Neural crest cell (in vitro differentiated cells): Measurements from ENCODE around the gene TBCD. TPM values are rescaled to one million over a fixed set of nuclear protein-coding genes. Genes with fewer than 3 reads are reported as not detected.
A peak's percentile ranks its signal among the peaks of the same experiment; 100 is the strongest.
"Not testable (repeated sequence)": the region's sequence is repeated elsewhere in the genome, so short reads cannot be mapped to it uniquely, and the experiment has no call there.

ENCODE experiments used
- DNase-seq: peaks from one replicate; pipeline ENCODE4 v3.0.0; 2021; ENCODE audit warnings: low read depth, mixed read lengths, low spot score
- H3K27ac Mint-ChIP-seq: one replicate; pipeline ENCODE4 v1.8.0; 2021; ENCODE audit warnings: mild to moderate bottlenecking, mixed read lengths; ENCODE audit not compliant: unreplicated experiment
- H3K27me3 Mint-ChIP-seq: 2 replicates; pipeline ENCODE4 v1.8.0; 2021; ENCODE audit warnings: low read depth, mild to moderate bottlenecking, mixed read lengths
- H3K36me3 Mint-ChIP-seq: 2 replicates; pipeline ENCODE4 v1.8.0; 2021; ENCODE audit warnings: low read depth, mild to moderate bottlenecking, mixed read lengths
- H3K4me1 Mint-ChIP-seq: 2 replicates; pipeline ENCODE4 v1.8.0; 2021; ENCODE audit warnings: mixed read lengths
- H3K4me3 Mint-ChIP-seq: one replicate; pipeline ENCODE4 v1.8.0; 2021; ENCODE audit warnings: mild to moderate bottlenecking, mixed read lengths
- H3K9me3 Mint-ChIP-seq: 2 replicates; pipeline ENCODE4 v1.8.0; 2021; ENCODE audit warnings: mixed read lengths
- total RNA-seq: library from RNA; stranded (reverse); gene quantifications from 2 replicates; pipeline ENCODE4 v1.2.1, GENCODE V29; 2021
- TF ChIP-seq, protein P1 (sequence below): fragments of 200-600 bp; sonication (generic); conservative IDR thresholded peaks from 2 replicates; pipeline ENCODE4 v1.5.0; 2021; ENCODE audit warnings: antibody characterized with exemption, mild to moderate bottlenecking

Gene TBCD
- total RNA-seq, 1 donor from 2014 or later, result 166 TPM

GRCh38 chr17:82950525-82951102 is 198.7 kb downstream of the TBCD start:
- no peak for DNase-seq
- Mint-ChIP-seq H3K4me3 (peak overlapping the region; percentile 51), H3K27me3 (peaks cover 2% of the 10 kb centered on the region), H3K9me3 (peaks cover 56% of the 10 kb centered on the region), H3K27ac (no peak overlapping the region), H3K36me3 (peaks cover 93% of the 10 kb centered on the region), H3K4me1 (no peaks in the 10 kb centered on the region)
- TF ChIP-seq, protein P1, sequence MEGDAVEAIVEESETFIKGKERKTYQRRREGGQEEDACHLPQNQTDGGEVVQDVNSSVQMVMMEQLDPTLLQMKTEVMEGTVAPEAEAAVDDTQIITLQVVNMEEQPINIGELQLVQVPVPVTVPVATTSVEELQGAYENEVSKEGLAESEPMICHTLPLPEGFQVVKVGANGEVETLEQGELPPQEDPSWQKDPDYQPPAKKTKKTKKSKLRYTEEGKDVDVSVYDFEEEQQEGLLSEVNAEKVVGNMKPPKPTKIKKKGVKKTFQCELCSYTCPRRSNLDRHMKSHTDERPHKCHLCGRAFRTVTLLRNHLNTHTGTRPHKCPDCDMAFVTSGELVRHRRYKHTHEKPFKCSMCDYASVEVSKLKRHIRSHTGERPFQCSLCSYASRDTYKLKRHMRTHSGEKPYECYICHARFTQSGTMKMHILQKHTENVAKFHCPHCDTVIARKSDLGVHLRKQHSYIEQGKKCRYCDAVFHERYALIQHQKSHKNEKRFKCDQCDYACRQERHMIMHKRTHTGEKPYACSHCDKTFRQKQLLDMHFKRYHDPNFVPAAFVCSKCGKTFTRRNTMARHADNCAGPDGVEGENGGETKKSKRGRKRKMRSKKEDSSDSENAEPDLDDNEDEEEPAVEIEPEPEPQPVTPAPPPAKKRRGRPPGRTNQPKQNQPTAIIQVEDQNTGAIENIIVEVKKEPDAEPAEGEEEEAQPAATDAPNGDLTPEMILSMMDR, result no peak

DNA sequence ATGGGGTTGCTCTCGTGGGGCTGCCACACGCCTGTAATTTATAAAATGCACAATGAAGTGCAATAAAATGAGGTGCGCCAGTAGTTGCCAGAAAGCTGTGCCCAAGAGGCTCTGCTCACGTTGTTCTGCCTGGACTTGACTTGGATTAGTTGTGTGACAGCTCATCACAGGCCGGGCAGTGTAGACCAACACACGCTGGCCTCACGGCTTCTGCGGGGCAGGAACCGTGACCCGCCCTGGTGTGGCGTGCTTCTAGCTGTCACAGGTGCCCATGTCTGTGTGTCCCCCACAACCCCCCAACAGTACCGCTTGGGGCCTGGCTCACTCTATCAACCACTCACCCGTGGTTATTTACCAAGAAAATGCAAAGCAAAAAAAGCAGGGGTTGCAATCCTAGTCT is 200.2 kb downstream of the TBCD start:
- H3K4me3 Mint-ChIP-seq, result no peak overlapping the region
- peaks cover 48% of the 10 kb centered on the region for H3K9me3 Mint-ChIP-seq
- H3K36me3 Mint-ChIP-seq, result peaks cover 83% of the 10 kb centered on the region
- peaks cover 2% of the 10 kb centered on the region for H3K27me3 Mint-ChIP-seq
- TF ChIP-seq, protein P1, result no peak
- no peak overlapping the region for H3K27ac Mint-ChIP-seq
- no peaks in the 10 kb centered on the region for H3K4me1 Mint-ChIP-seq
- DNase-seq, result no peak

- peaks cover 60% of the 10 kb centered on the region for H3K36me3 Mint-ChIP-seq
- DNase-seq, H3K27me3 Mint-ChIP-seq, H3K27ac Mint-ChIP-seq, H3K4me1 Mint-ChIP-seq: not testable (repeated sequence)
- peak overlapping the region; percentile 6 for H3K4me3 Mint-ChIP-seq
- peaks cover 31% of the 10 kb centered on the region for H3K9me3 Mint-ChIP-seq
These were observed 203.2 kb downstream of the TBCD start for GRCh38 chr17:82955106-82955505.

GRCh38 chr17:82955627-82956026 is 203.8 kb downstream of the TBCD start:
- H3K4me3 Mint-ChIP-seq, result peak overlapping the region; percentile 44
- peaks cover 27% of the 10 kb centered on the region for H3K9me3 Mint-ChIP-seq
- H3K36me3 Mint-ChIP-seq, result peaks cover 55% of the 10 kb centered on the region
- not testable (repeated sequence) for DNase-seq, H3K4me1 Mint-ChIP-seq, H3K27ac Mint-ChIP-seq, H3K27me3 Mint-ChIP-seq

DNA sequence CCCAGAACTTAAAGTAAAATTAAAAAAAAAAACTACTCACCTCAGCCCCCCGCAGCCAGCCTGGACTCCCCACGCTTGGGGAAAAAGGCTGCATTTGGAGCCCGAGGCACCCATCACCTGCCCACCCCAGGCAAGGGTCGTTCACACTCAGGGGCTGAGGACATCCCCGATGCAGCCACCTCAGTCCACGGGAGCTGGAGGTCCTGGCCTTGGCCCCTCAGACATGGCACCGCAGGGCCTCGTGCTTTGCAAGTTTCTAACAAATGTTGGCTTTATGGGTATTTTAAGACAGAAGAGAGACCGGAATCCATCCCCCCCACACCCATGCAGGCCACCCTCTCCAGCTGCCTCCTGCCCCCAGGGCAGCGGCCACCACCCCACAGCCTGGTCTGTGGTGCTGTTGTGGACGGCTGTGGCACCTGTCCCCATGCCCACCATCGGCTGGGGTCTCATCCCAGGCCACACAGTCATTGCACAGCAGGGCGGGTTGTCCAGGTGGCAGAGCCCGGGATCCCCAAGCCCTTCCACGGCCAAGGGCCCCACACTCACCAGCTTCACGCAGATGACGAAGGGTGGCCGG is 204.4 kb downstream of the TBCD start:
- Mint-ChIP-seq H3K27me3 (no peaks in the 10 kb centered on the region), H3K4me3 (no peak overlapping the region), H3K9me3 (peaks cover 26% of the 10 kb centered on the region), H3K36me3 (peaks cover 49% of the 10 kb centered on the region), H3K4me1 (no peaks in the 10 kb centered on the region), H3K27ac (no peak overlapping the region)
- TF ChIP-seq, protein P1, result no peak
- no peak for DNase-seq

GRCh38 chr17:82956726-82957468 is 205.0 kb downstream of the TBCD start:
- peaks cover 42% of the 10 kb centered on the region for H3K36me3 Mint-ChIP-seq

More at GRCh38 chr17:82956726-82957468, 205.0 kb downstream of the TBCD start:
- Mint-ChIP-seq H3K27me3 (no peaks in the 10 kb centered on the region), H3K27ac (no peak overlapping the region), H3K9me3 (peaks cover 23% of the 10 kb centered on the region), H3K4me3 (no peak overlapping the region), H3K4me1 (no peaks in the 10 kb centered on the region)
- TF ChIP-seq, protein P1, result no peak
- no peak for DNase-seq
